Calu3 (cell line): ENCODE measurements around the gene TXN2. TPM values are rescaled to one million over a fixed set of nuclear protein-coding genes. Genes with fewer than 3 reads are reported as not detected.
"Not testable (repeated sequence)": the region's sequence is repeated elsewhere in the genome, so short reads cannot be mapped to it uniquely, and the experiment has no call there.

Experiments
- BruUV-seq: library from RNA; stranded (reverse); fragments of 400-500 nt; replicated peaks from 2 replicates; lab custom pipeline; 2021; lab: Mats Ljungman, UMichigan
- CTCF ChIA-PET: fragments of 300-600 bp; sonication (Branson Sonifier 250); formaldehyde crosslinking; loops from one replicate; lab custom pipeline; 2022; ENCODE audit warnings: antibody characterized with exemption; lab: Charles Lee
- DNase-seq: peaks from one replicate; pipeline ENCODE4 v3.0.0; 2022
- H3K27ac Mint-ChIP-seq: one replicate; pipeline ENCODE4 v1.8.0; 2022; ENCODE audit warnings: mixed read lengths; ENCODE audit not compliant: unreplicated experiment
- H3K27me3 Mint-ChIP-seq: one replicate; pipeline ENCODE4 v1.8.0; 2022; ENCODE audit warnings: mixed read lengths; ENCODE audit not compliant: unreplicated experiment
- H3K36me3 Mint-ChIP-seq: one replicate; pipeline ENCODE4 v1.8.0; 2022; ENCODE audit warnings: mild to moderate bottlenecking, moderate library complexity, mixed read lengths; ENCODE audit not compliant: insufficient read depth, unreplicated experiment
- H3K4me1 Mint-ChIP-seq: one replicate; pipeline ENCODE4 v1.8.0; 2022; ENCODE audit warnings: mild to moderate bottlenecking, low read depth, mixed read lengths; ENCODE audit not compliant: unreplicated experiment
- H3K4me3 Mint-ChIP-seq: one replicate; pipeline ENCODE4 v1.8.0; 2022; ENCODE audit warnings: mild to moderate bottlenecking, low read depth, moderate library complexity, mixed read lengths; ENCODE audit not compliant: unreplicated experiment
- H3K9me3 Mint-ChIP-seq: one replicate; pipeline ENCODE4 v1.8.0; 2022; ENCODE audit warnings: low read depth, mixed read lengths; ENCODE audit not compliant: unreplicated experiment
- CTCF ChIP-seq: fragments of 200-600 bp; IDR thresholded peaks from one replicate; pipeline ENCODE4 v1.8.0; 2022; ENCODE audit warnings: antibody characterized with exemption; ENCODE audit not compliant: unreplicated experiment
- intact Hi-C: fragments of 100-400 bp; cut with micrococcal nuclease; formaldehyde crosslinking; loops from one replicate; pipeline ENCODE4 v1.10.0; 2022; ENCODE audit not compliant: unreplicated experiment
- total RNA-seq: library from RNA; stranded (reverse); gene quantifications from 2 replicates; pipeline ENCODE4 v1.2.3, GENCODE V29; 2022

Gene TXN2
- total RNA-seq, 1 experiment from 2014 or later, result 58.4 TPM

- no peak overlapping the region for H3K4me3 Mint-ChIP-seq
- DNase-seq, result no peak
Observed at GRCh38 chr22:36425977-36426523, 55.4 kb downstream of the TXN2 start.

GRCh38 chr22:36424901-36425579 lies 56.4 kb downstream of the TXN2 start:
- DNase-seq, result no peak
- no TSS peak for BruUV-seq
- Mint-ChIP-seq H3K9me3 (no peaks in the 10 kb centered on the region), H3K36me3 (no peaks in the 10 kb centered on the region), H3K27ac (no peak overlapping the region), H3K4me1 (peaks cover under 1% of the 10 kb centered on the region), H3K4me3 (no peak overlapping the region), H3K27me3 (no peaks in the 10 kb centered on the region)
- CTCF ChIA-PET, result no interaction called here
- intact Hi-C loops, result no loop called here
- no peak for TF ChIP-seq CTCF

More at GRCh38 chr22:36425977-36426523, 55.4 kb downstream of the TXN2 start:
- no peaks in the 10 kb centered on the region for H3K9me3 Mint-ChIP-seq
- CTCF ChIA-PET, result interaction anchor here (0.7 to 0.9 kb wide), 2 partner anchors 9 to 36 kb away, joined by 4 to 7 read pairs; no protein-coding TSS in a partner anchor
- no TSS peak for BruUV-seq
- no peaks in the 10 kb centered on the region for H3K36me3 Mint-ChIP-seq
- H3K27ac Mint-ChIP-seq, result no peak overlapping the region
- no peak for TF ChIP-seq CTCF
- no peaks in the 10 kb centered on the region for H3K27me3 Mint-ChIP-seq
- H3K4me1 Mint-ChIP-seq, result peaks cover 6% of the 10 kb centered on the region
- intact Hi-C loops, result no loop called here

GRCh38 chr22:36424466-36424865 lies 57.0 kb downstream of the TXN2 start:
- H3K4me1 Mint-ChIP-seq, BruUV-seq, CTCF ChIA-PET, H3K9me3 Mint-ChIP-seq, H3K27ac Mint-ChIP-seq, H3K36me3 Mint-ChIP-seq, intact Hi-C loops, H3K27me3 Mint-ChIP-seq, H3K4me3 Mint-ChIP-seq, DNase-seq: not testable (repeated sequence)

- Mint-ChIP-seq H3K36me3 (no peaks in the 10 kb centered on the region), H3K27ac (no peak overlapping the region), H3K9me3 (no peaks in the 10 kb centered on the region), H3K4me3 (no peak overlapping the region), H3K4me1 (peaks cover 13% of the 10 kb centered on the region), H3K27me3 (no peaks in the 10 kb centered on the region)
- intact Hi-C loops, result no loop called here
- TF ChIP-seq CTCF, result no peak
- no TSS peak for BruUV-seq
- CTCF ChIA-PET, result no interaction called here
- no peak for DNase-seq
Observed at GRCh38 chr22:36423461-36424404, 57.7 kb downstream of the TXN2 start.
